ENCODE data around the gene AMIGO2. TPM values are rescaled to one million over a fixed set of nuclear protein-coding genes. Genes with fewer than 3 reads are reported as not detected.

AMIGO2 gene
- total and polyA plus RNA-seq, 10 donors = 6.7 to 27.1 (median 18.0) TPM

GRCh38 chr12:47085815-47086252 is 6.1 kb upstream of the AMIGO2 start:
- Histone ChIP-seq H3K36me3 (no peaks in the 10 kb centered on the region), H3K9me3 (peaks cover 0 to 7% (median 0%) of the 10 kb centered on the region in 8 donors), H3K27ac (peak overlapping the region in 7 of 8 donors; percentile 10 to 96 (median 55)), H3K4me3 (peak overlapping the region in 2 of 8 donors; percentile 14 to 23), H3K4me1 (peaks cover 51 to 80% (median 63%) of the 10 kb centered on the region in 6 donors), H3K27me3 (replicated peaks in 1 of 7) (no peaks in the 10 kb centered on the region)
- no peak for DNase-seq
- 14 to 32% (median 18%) methylated on average over 6 of the region's 6 CpGs for WGBS, 5 donors
- TF ChIP-seq POLR2AphosphoS5 (IDR thresholded peaks at IDR 0.05) (peak in 1 of 3 donors; percentile 32), CTCF (IDR thresholded peaks at IDR 0.05 in 8 of 11, conservative IDR thresholded peaks at IDR 0.05 in 3 of 11) (no peak)
- intact Hi-C loops (cut with DNase I; ENCODE audit: low total_unique reads) = no loop called here

GRCh38 chr12:47084172-47084571 is 4.4 kb upstream of the AMIGO2 start:
- H3K4me3 ChIP-seq = no peak overlapping the region
- no peak for TF ChIP-seq POLR2AphosphoS5 (IDR thresholded peaks at IDR 0.05)
- TF ChIP-seq POLR2A (IDR thresholded peaks at IDR 0.05) = no peak
- no peak for TF ChIP-seq CTCF (IDR thresholded peaks at IDR 0.05 in 8 of 11, conservative IDR thresholded peaks at IDR 0.05 in 3 of 11)
- H3K4me1 ChIP-seq = peaks cover 51 to 87% (median 68%) of the 10 kb centered on the region in 6 donors
- no peaks in the 10 kb centered on the region for H3K9me3 ChIP-seq
- DNase-seq = no peak
- WGBS, 5 donors = 77 to 88% (median 84%) methylated on average over 1 of the region's 1 CpG
- H3K36me3 ChIP-seq = no peaks in the 10 kb centered on the region
- intact Hi-C loops (cut with DNase I; ENCODE audit: low total_unique reads) = no loop called here
- peak overlapping the region in 7 of 8 donors; percentile 10 to 96 (median 55) for H3K27ac ChIP-seq
- H3K27me3 ChIP-seq (replicated peaks in 1 of 7) = no peaks in the 10 kb centered on the region

- no peak for DNase-seq
- WGBS, 5 donors = 70 to 84% (median 76%) methylated on average over 7 of the region's 7 CpGs
- no peaks in the 10 kb centered on the region for H3K27me3 ChIP-seq (replicated peaks in 1 of 7)
- peaks cover 51 to 91% (median 79%) of the 10 kb centered on the region in 6 donors for H3K4me1 ChIP-seq
- no peaks in the 10 kb centered on the region for H3K36me3 ChIP-seq
- intact Hi-C loops (cut with DNase I; ENCODE audit: low total_unique reads) = no loop called here
- H3K27ac ChIP-seq = peak overlapping the region in 3 of 8 donors; percentile 43 to 96 (median 94)
- H3K4me3 ChIP-seq = no peak overlapping the region
- TF ChIP-seq POLR2AphosphoS5 (IDR thresholded peaks at IDR 0.05) = no peak
- TF ChIP-seq CTCF (IDR thresholded peaks at IDR 0.05 in 8 of 11, conservative IDR thresholded peaks at IDR 0.05 in 3 of 11) = no peak
- no peak for TF ChIP-seq POLR2A (IDR thresholded peaks at IDR 0.05)
- no peaks in the 10 kb centered on the region for H3K9me3 ChIP-seq
These were observed 3.2 kb upstream of the AMIGO2 start for GRCh38 chr12:47082796-47083621.

GRCh38 chr12:47082283-47082682 is 2.5 kb upstream of the AMIGO2 start:
- Histone ChIP-seq H3K4me1 (peaks cover 51 to 91% (median 84%) of the 10 kb centered on the region in 6 donors), H3K4me3 (no peak overlapping the region), H3K27me3 (replicated peaks in 1 of 7) (no peaks in the 10 kb centered on the region), H3K27ac (peak overlapping the region in 5 of 8 donors; percentile 82 to 96 (median 92)), H3K9me3 (no peaks in the 10 kb centered on the region), H3K36me3 (no peaks in the 10 kb centered on the region)
- no peak for DNase-seq
- TF ChIP-seq POLR2A (IDR thresholded peaks at IDR 0.05) (no peak), POLR2AphosphoS5 (IDR thresholded peaks at IDR 0.05) (no peak)
- intact Hi-C loops (cut with DNase I; ENCODE audit: low total_unique reads) = no loop called here
- 74 to 78% (median 76%) methylated on average over 3 of the region's 3 CpGs for WGBS, 5 donors
